CD4-positive, alpha-beta T cell (primary cell): ENCODE results near the gene DHRS13. TPM values are rescaled to one million over a fixed set of nuclear protein-coding genes. Genes with fewer than 3 reads are reported as not detected.

Source experiments
- ATAC-seq: fragments of 200-7000 bp; cut with Tn5 transposase; one replicate; pipeline ENCODE4 v1.10.0; 2022; ENCODE audit warnings: mild to moderate bottlenecking; ENCODE audit not compliant: poor library complexity
- CTCF ChIA-PET: fragments of 350-600 bp; sonication (Branson Sonifier 250); formaldehyde crosslinking; loops from one replicate; lab custom pipeline; 2021; ENCODE audit warnings: antibody characterized with exemption, inconsistent platforms; lab: Charles Lee
- POLR2A ChIA-PET: fragments of 350-600 bp; sonication (Branson Sonifier 250); formaldehyde crosslinking; loops from one replicate; lab custom pipeline; 2021; ENCODE audit warnings: antibody characterized with exemption, inconsistent platforms; lab: Charles Lee
- DNase-seq, 14 experiments: peaks; one replicate each; pipeline ENCODE4 v3.0.0-alpha.2; 2013 to 2020; ENCODE audit warnings: mixed read lengths in 2 of 14
- H3K27ac ChIP-seq, 2 donors: one replicate each; pipeline versions ENCODE4 v1.5.1 to v1.7.0; 2013; ENCODE audit warnings: low read length in 2 of 2, low read depth in 1 of 2, mild to moderate bottlenecking in 1 of 2
- H3K27me3 ChIP-seq, 2 experiments: 1 replicate in 1 of 2; 2 replicates in 1 of 2; pipeline versions ENCODE4 v1.6.1 to v1.7.0; 2013; ENCODE audit warnings: low read length in 2 of 2, control low read depth in 1 of 2, mild to moderate bottlenecking in 1 of 2, moderate library complexity in 1 of 2; ENCODE audit not compliant: insufficient read depth in 2 of 2, control insufficient read depth in 1 of 2
- H3K36me3 ChIP-seq: one replicate; pipeline ENCODE4 v1.6.1; 2013; ENCODE audit warnings: low read length, control low read depth; ENCODE audit not compliant: insufficient read depth
- H3K4me1 ChIP-seq: one replicate; pipeline ENCODE4 v1.6.1; 2013; ENCODE audit warnings: low read length, control low read depth; ENCODE audit not compliant: insufficient read depth
- H3K4me3 ChIP-seq: one replicate; pipeline ENCODE4 v1.5.1; 2013; ENCODE audit warnings: mild to moderate bottlenecking, low read length, moderate library complexity
- H3K9me3 ChIP-seq, 2 experiments: 1 replicate in 1 of 2; 2 replicates in 1 of 2; pipeline versions ENCODE4 v1.6.1 to v1.7.0; 2013; ENCODE audit warnings: low read length in 2 of 2, mild to moderate bottlenecking in 2 of 2, control low read depth in 1 of 2, moderate library complexity in 1 of 2; ENCODE audit not compliant: control insufficient read depth in 1 of 2, insufficient read depth in 1 of 2
- H3K27ac Mint-ChIP-seq: one replicate; pipeline ENCODE4 v1.8.0; 2020; ENCODE audit warnings: mixed read lengths
- H3K27me3 Mint-ChIP-seq: one replicate; pipeline ENCODE4 v1.8.0; 2021; ENCODE audit warnings: mixed read lengths
- H3K36me3 Mint-ChIP-seq: one replicate; pipeline ENCODE4 v1.8.0; 2021; ENCODE audit warnings: low read depth, mixed read lengths
- H3K4me1 Mint-ChIP-seq: one replicate; pipeline ENCODE4 v1.8.0; 2021; ENCODE audit warnings: low read depth, mixed read lengths
- H3K4me3 Mint-ChIP-seq: one replicate; pipeline ENCODE4 v1.8.0; 2020; ENCODE audit warnings: mild to moderate bottlenecking, mixed read lengths
- H3K9me3 Mint-ChIP-seq: one replicate; pipeline ENCODE4 v1.8.0; 2020; ENCODE audit warnings: mixed read lengths
- intact Hi-C, 2 experiments: fragments of 100-400 bp; cut with DNase I in 1 of 2; cut with micrococcal nuclease in 1 of 2; formaldehyde crosslinking; loops; one replicate each; pipeline versions ENCODE4 v1.15.1 to v1.9.0; 2023 to 2025; cut with DNase I, micrococcal nuclease
- total RNA-seq, 174 experiments: library from RNA in 2 of 174; stranded (reverse) in 2 of 174; gene quantifications; one replicate each; pipeline ENCODE4 v1.2.3 and lab custom pipeline; 2021 to 2026
- TF ChIP-seq, protein P1 (sequence below): fragments of 200-600 bp; IDR thresholded peaks from one replicate; pipeline ENCODE4 v1.8.0; 2022; ENCODE audit warnings: antibody characterized with exemption, mild to moderate bottlenecking

DHRS13 gene
- total RNA-seq, 2 experiments from 2014 or later = 33.5 to 34.3 TPM

DNA sequence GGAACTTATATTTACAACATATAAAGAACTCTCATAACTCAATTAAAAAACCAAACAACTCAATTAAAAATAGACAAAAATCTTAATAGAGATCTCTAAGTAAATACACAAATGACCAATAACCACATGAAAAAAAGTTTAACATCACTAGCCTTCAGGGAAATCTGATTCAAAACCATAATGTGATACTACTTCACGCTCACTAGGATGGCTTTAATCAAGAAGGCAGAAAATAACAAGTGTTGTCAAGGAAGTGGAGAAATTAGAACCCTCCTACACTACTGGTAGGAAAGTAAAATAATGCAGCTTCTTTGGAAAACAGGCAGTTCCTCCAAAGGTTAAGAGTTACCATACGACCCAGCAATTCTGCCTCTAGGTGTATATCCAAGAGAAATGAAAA, 40.0 kb upstream of the DHRS13 start:
- Mint-ChIP-seq H3K4me3 (no peak overlapping the region), H3K36me3 (peaks cover 84% of the 10 kb centered on the region), H3K4me1 (peaks cover 90% of the 10 kb centered on the region), H3K27me3 (no peaks in the 10 kb centered on the region), H3K9me3 (no peaks in the 10 kb centered on the region), H3K27ac (no peak overlapping the region)
- ChIA-PET CTCF (interaction anchor here (1.2 to 2.2 kb wide), 2 partner anchors 40 to 216 kb away, joined by 4 to 7 read pairs; partner anchors contain the start of gene DHRS13), POLR2A (interaction anchor here (2.7 kb wide), 1 partner anchor 9 kb away, joined by 10 read pairs; the partner anchor contains the start of gene PHF12)
- Histone ChIP-seq H3K9me3 (no peaks in the 10 kb centered on the region), H3K27me3 (no peaks in the 10 kb centered on the region), H3K4me3 (no peak overlapping the region), H3K4me1 (peaks cover 68% of the 10 kb centered on the region), H3K36me3 (peaks cover 28% of the 10 kb centered on the region), H3K27ac (no peak overlapping the region)
- TF ChIP-seq, protein P1, sequence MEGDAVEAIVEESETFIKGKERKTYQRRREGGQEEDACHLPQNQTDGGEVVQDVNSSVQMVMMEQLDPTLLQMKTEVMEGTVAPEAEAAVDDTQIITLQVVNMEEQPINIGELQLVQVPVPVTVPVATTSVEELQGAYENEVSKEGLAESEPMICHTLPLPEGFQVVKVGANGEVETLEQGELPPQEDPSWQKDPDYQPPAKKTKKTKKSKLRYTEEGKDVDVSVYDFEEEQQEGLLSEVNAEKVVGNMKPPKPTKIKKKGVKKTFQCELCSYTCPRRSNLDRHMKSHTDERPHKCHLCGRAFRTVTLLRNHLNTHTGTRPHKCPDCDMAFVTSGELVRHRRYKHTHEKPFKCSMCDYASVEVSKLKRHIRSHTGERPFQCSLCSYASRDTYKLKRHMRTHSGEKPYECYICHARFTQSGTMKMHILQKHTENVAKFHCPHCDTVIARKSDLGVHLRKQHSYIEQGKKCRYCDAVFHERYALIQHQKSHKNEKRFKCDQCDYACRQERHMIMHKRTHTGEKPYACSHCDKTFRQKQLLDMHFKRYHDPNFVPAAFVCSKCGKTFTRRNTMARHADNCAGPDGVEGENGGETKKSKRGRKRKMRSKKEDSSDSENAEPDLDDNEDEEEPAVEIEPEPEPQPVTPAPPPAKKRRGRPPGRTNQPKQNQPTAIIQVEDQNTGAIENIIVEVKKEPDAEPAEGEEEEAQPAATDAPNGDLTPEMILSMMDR = no peak
- intact Hi-C loops = no loop called here
- DNase-seq (no peak), ATAC-seq (no peak)

- H3K27ac ChIP-seq = no peak overlapping the region
- H3K4me1 ChIP-seq = peaks cover 67% of the 10 kb centered on the region
- TF ChIP-seq, protein P1 = no peak
- no peaks in the 10 kb centered on the region for H3K9me3 ChIP-seq
- no peaks in the 10 kb centered on the region for H3K27me3 ChIP-seq
- intact Hi-C loops = no loop called here
- peaks cover 33% of the 10 kb centered on the region for H3K36me3 ChIP-seq
- H3K9me3 Mint-ChIP-seq = no peaks in the 10 kb centered on the region
- ChIA-PET POLR2A (interaction anchor here (1.0 to 4.6 kb wide), 3 partner anchors 8 to 14 kb away, joined by 3 to 18 read pairs (median 13); partner anchors contain the start of gene PHF12), CTCF (no interaction called here)
- DNase-seq (no peak), ATAC-seq (no peak)
- H3K4me1 Mint-ChIP-seq = peaks cover 94% of the 10 kb centered on the region
- H3K36me3 Mint-ChIP-seq = peaks cover 78% of the 10 kb centered on the region
- H3K27me3 Mint-ChIP-seq = no peaks in the 10 kb centered on the region
- no peak overlapping the region for H3K4me3 ChIP-seq
- H3K4me3 Mint-ChIP-seq = no peak overlapping the region
- no peak overlapping the region for H3K27ac Mint-ChIP-seq
Measured at GRCh38 chr17:28941251-28941650, 38.4 kb upstream of the DHRS13 start.

GRCh38 chr17:28940675-28941074, 37.8 kb upstream of the DHRS13 start:
- no peak for ATAC-seq
- POLR2A ChIA-PET = interaction anchor here (0.6 to 4.6 kb wide), 4 partner anchors 9 to 70 kb away, joined by 3 to 18 read pairs (median 8); partner anchors contain the start of gene PHF12
- H3K27ac Mint-ChIP-seq = peak overlapping the region; percentile 58

More at GRCh38 chr17:28940675-28941074, 37.8 kb upstream of the DHRS13 start:
- no peak overlapping the region for H3K4me3 ChIP-seq
- no peaks in the 10 kb centered on the region for H3K27me3 ChIP-seq
- Mint-ChIP-seq H3K9me3 (no peaks in the 10 kb centered on the region), H3K27me3 (no peaks in the 10 kb centered on the region), H3K4me1 (peaks cover 94% of the 10 kb centered on the region), H3K36me3 (peaks cover 78% of the 10 kb centered on the region), H3K4me3 (peak overlapping the region; percentile 14)
- TF ChIP-seq, protein P1 = no peak
- intact Hi-C loops = no loop called here
- DNase-seq = no peak
- H3K27ac ChIP-seq = no peak overlapping the region
- peaks cover 36% of the 10 kb centered on the region for H3K36me3 ChIP-seq
- peaks cover 61% of the 10 kb centered on the region for H3K4me1 ChIP-seq
- CTCF ChIA-PET = no interaction called here
- H3K9me3 ChIP-seq = no peaks in the 10 kb centered on the region
